GM21619 (cell line): ENCODE data around the gene FAM234B.

Experiments
- ATAC-seq: cut with Tn5 transposase; IDR thresholded peaks from one replicate; pipeline ENCODE4 v1.9.1; 2021; ENCODE audit not compliant: unreplicated experiment

The FAM234B gene, protein sequence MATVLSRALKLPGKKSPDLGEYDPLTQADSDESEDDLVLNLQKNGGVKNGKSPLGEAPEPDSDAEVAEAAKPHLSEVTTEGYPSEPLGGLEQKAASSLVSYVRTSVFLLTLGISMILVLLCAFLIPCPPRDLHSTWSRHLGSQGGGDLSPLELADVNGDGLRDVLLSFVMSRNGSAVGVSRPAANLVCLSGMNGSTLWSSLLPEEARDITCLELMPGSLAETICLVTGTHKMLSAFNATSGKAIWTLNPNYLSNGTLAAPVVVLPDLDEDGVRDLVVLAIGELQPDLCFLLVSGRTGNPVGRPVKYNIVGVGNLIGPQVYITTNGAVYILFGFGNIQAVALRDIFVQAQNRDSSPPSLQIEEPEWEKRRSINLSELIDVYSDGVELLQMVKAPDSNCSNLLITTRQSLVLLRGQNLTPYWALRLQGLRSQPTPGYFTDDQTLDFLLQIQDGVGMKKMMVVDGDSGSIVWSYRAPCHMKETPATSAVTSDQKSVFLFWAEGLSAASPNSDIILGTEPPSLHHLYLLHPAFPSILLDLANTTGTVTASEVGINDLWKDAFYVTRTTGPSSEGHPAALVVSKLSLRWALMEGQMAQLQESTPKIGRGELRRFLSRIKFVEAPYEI

DNA sequence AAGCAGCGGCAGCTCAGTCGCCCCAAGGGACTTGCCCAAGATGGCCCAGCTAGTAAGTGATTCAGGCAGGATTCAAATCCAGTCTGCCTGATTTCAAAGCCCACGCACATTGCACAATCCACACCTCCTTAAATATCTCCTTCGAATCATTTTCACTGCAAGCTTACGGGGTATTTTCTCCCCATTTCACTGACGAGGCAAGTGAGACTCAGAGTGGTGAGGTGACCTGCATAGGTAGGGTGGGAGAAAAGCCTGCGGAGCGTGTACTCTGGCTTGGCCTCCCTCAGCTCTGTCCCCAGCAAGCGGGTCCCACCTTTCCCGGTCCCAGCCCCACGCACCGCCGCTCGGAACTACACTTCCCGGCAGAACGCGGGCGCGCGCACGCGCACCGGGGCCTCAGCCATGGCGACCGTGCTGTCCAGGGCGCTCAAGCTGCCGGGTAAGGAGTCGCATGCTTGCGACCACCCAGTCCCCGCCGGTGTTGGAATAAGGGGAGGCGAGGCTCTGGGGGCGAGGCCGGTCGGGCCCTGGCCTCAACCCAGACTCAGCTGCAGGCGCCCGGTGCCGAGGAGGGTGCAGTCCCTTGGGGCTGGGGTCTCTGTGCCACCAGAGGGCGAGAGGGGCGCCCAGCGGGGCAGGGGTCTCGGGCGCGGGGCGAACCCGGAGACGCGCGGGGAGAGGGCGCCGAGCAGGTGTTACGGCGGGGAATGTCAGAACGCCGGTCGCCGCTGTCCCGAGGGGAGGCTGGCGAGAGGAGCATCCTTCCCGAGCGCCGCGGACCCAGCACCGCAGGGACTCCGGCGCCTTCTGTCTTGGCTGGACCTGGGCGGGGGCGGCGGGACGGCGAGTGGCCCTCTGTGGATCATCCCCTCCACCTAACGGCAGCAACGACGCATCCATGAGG lies at the start of gene FAM234B:
Gene FAM234B, plus strand, starts transcription at position 380 of the 904 bp plus-strand sequence. Its CDS starts 23 bp downstream, at position 403.
- ATAC-seq: peak; percentile 88

DNA sequence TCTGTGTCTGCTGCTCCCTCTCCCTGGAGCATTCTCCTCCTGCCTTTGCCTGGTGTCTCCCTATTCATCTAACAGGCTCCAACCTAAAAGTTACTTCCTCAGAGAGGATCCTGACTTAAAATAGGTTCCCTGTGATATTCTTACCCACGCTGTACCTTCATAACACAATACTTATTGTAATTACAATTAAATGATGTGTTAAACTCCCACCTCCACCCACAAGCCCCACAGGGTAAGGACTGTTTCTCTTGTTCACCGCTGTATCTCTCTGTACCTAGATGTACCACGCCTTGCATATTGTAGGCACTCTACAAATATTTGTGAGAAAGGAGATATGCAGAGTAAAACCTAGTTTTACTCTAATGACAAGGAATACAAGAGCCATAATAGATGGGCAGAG lies 49.1 kb upstream of the FAM234B start:
- ATAC-seq: no peak

DNA sequence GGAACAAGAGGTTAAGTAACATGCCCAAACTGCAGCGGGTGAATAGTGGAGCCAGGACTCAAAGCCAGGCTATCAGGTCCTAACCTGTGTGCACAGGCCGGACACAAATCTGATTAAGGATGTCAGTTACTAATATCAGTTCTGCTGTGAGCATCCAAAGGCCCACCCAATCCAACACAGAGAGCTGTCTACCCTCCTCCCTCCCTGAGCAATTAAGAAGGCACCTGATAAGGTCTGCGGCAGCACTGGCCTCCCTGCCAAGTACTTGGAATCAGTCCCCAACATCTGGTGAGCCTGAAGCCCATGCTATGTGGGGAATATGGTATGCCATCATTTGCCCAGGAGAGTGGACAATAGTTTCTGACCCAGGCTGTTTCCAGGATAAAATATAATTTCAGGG lies 48.0 kb upstream of the FAM234B start:
- no peak for ATAC-seq

DNA sequence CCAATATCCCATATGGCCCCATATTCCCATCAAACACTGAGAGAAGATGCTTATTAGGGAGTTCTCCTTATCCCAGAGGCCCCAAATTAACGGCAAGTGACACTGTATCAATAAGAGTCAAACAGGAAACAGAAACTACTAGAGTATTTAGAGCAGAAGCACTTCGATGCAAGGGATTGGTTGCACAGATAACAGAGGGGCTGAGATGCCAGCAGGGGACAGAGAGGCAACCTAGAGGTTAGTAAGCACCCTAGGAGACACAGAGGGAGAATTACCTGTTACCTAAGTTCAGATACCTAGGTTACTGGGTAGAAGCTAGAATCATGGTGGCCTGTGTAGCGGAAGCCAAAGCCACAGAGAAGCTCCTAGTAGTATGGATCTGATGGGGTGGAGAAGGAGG lies 47.0 kb upstream of the FAM234B start:
- ATAC-seq: no peak

DNA sequence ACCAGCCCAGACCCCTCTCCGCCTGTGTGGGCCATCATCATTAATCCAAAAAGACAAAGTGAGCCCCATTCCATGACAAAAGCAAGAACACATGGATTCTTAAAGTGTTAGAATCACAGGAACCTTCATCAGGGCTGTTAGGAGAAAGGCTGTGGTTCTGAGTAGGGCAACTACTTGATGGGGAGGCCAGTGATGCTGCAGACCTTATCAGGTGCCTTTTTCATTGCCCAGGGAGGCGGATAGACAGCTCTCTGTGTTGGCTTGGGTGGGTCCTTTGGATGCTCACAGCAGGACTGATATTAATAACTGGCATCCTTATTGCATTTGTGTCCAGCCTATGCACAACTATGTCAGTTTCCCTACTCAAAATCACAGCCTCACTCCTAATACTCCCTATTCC lies 46.4 kb upstream of the FAM234B start:
- no peak for ATAC-seq

DNA sequence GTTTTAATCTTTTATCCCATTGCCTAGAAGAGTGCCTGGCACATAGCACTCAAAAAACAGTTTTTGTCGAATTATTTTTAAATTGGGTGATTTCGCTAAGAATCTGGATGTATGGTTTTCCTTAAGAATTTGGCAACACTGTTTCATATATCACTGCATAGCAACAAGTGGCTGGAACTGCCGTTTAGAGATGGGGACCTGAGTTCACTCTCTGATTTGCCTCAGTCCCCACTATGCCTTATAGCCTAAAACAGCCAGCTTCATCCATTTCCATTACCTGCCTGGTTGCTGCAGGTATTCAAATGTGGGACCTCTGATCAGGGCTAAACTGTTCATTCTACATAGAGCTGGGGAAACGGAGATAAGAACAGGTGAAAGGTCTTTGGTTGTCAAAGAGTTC lies 45.9 kb upstream of the FAM234B start:
- no peak for ATAC-seq

DNA sequence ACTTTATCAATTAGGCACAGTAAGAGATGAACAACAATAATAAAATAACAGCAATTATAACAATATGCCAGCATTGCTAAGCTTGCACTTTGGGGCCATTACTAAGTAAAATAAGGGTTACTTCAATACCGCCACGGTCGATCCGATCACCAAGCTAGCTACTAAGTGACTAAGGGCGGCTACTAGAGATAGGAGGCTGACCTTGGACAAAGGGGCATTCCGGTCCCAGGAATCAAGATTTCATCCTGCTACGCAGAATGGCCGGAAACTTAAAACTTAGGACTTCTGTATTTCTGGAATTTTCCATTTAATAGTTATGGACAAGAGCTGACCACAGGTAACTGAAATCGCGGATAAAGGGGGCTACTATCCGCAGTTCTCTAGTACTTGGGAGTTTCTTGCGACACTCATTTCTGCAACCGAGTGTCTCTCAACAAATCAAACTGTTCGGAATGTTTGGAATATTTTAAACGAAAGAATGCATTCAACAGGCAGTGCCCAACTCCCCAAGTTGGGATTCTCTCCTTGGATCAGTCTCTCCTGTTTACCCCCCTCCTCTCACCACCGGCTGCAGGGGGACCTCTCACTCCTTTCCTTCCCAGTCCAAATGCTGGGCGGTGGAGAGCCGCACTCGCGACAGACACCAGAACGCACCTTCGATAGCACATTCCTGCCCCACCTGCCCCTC lies 44.8 kb upstream of the FAM234B start:
- no peak for ATAC-seq

DNA sequence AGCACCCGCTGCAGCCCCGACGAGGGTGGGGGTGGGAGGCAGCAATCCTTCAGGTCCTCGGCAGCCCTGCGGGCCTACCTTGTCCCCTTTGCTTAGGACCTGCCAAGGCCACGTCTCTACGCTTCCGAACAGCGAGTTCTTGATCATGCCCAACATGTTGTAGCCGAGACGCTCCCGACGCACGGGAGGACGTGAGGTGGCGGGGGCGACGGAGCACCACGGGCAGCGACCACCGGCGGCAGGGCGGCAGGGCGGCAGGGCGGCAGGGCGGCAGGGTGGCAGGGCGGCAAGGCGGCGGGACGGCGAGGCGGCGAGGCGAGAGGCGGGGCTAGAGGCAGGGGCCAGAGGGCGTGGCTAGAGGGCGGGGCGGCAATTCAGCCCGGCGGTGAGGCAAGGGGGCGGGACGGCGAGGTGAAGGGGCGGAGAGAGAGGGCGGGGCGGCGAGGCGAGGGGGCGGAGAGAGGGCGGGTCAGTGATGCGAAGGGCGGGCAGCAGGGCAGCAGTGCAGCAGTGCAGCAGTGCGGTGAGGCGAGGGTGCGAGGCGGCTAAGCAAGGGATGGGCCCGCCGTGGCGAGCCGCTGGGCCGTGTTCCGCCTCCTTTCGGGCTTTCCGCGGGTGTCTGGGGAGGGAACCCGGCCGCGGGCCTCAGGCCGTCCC lies 44.1 kb upstream of the FAM234B start, which contains the start of gene HEBP1:
Gene HEBP1, minus strand, starts transcription at position 307 of the 657 bp plus-strand sequence. Its CDS starts 151 bp downstream, at position 156.
- ATAC-seq: peak; percentile 75

DNA sequence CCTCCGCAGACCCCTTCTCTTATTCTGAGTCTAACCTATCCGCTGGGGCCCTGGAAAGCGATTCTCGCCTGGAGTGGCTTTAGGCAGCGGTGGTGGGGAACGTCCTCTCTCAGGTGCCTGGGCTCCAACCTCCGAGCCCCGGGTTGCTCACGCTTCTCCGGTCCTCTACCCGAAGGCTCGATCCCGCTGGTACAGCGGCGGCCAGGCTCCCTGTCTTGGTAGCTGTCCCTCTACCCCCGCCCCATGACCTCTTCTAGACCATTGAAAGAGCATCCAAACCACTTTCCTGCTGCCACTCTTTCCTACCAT lies 43.6 kb upstream of the FAM234B start:
- peak; percentile 22 for ATAC-seq

DNA sequence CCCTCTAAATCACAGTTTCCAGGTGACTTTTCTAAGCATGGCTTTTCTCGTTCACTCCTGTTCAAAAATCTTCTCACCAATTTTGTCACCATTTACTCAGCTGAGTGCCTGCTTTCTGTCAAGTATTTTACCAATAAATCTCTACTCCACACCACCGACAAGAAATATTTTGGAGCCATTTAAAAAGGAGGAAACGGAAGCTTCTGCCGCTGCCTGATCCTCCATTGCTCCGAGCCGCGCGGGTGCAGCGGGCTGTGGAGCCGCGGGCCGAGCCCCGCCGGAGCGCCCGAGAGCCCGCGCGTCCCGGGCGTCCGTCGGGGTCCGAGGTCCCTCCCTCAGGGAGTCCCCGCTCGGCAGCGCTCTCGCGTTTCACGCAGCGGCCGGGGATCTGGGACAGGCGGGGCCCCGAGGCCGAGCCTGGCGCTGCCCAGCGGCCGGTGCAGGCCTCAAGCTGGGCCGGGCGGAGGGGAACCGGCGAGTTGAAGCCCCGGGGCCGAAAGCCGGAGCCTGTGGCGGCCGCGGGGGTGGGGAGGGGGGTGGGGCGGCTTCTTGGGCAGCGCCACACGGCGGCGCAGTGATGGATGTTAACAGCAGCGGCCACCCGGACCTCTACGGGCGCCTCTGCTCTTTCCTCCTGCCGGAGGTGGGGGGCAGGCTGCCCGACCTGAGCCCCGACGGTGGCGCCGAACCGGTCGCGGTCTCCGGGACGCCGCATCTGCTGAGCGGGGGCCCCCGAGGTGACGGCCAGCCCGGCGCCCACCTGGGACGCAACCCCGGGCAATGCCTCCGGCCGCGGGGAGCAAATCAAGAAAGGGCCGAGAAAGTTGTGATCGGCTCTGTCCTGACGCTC lies 43.0 kb upstream of the FAM234B start:
- peak; percentile 31 for ATAC-seq

DNA sequence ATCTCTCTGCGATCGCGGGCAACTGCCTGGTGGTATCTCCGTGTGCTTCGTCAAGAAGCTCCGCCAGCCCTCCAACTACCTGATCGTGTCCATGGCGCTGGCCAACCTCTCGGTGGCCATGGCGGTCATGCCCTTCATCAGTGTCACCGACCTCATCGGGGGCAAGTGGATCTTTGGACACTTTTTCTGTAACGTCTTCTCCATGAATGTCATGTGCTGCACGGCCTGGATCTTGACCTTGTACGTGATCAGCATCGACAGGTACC lies 42.5 kb upstream of the FAM234B start:
- ATAC-seq: no peak

DNA sequence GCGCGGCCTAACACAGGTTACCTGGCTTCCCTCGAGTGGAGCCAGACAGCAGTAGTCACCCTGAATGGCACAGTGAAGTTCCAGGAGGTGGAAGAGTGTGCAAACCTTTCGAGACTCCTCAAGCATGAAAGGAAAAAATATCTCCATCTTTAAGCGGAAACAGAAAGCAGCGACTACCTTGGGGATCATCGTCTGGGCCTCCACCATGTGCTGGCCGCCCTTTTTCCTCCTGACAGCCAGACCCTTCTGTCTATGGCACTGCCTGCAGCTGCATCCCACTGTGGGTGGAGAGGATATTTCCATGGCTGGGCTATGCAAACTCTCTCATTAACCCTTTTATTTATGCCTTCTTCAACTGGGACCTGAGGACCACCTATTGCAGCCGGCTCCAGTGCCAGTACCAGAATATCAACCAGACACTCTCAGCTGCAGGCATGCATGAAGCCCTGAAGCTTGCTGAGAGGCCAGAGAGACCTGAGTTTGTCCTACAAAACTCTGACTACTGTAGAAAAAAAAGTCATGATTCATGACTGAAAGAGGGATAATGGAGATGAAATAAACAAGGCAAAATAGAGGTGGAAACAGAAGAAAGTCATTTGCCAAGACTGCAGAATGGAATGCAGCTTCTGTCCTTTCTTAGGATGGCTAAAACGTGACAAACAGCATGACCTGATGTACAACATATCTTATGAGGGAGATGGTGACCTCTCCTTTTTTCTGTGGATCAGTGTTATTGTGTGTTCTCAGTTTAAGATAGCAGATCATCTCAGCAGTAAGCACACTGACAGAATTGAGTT lies 41.7 kb upstream of the FAM234B start:
- ATAC-seq: no peak

DNA sequence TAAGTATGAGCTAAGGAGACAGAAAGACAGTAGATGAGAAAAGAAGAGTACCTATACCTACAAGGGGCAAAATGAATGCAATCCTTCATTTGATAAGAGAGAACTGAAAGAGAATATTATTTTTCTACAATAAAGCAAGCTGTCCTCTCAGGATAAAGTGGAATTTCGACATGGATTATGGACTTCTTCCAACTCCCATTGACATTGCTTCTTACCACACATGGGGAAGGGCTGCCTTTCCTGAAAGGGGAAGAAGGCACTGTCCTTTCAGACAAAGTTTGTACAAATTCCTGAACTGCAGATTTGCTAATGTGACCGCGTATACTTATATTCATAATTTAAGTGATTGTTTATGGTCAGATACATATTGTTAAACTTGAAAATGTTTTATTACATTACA lies 39.8 kb upstream of the FAM234B start:
- ATAC-seq: no peak

DNA sequence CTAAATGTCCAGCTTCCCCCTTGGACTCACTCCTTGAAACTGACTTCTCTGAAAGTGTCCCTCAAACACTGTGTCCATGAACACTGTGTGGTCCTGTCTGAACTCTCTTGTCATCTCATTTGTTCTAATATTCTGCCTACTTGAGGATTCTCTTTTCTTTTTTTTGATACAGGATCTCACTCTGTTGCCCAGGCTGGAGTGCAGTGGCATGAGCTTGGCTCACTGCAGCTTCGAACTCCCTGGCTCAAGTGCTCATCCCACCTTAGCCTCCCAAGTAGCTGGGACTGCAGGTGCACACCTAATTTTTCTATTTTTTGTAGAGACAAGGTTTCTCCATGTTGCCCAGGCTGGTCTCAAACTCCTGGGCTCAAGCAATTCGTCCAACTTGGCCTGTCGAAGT lies 39.2 kb upstream of the FAM234B start:
- ATAC-seq: no peak

DNA sequence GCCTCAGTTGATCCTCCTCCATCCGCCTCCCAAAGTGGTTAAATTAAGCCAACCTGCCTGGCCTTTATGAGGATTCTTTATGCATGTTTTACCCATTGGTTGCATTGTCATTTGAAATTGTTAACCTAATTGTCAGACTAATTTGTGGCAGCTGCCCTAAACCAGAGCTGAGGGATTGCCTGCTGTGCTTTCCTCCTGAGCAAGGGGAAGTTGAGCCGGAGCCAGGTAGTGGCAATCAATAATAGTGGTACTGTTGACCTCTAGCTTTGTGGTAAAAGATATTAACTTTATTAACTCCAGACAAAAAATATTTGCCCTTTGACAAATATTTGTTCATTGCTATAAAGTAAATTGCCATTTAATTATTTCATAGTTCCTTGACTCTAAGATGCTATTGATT lies 38.5 kb upstream of the FAM234B start:
- no peak for ATAC-seq

DNA sequence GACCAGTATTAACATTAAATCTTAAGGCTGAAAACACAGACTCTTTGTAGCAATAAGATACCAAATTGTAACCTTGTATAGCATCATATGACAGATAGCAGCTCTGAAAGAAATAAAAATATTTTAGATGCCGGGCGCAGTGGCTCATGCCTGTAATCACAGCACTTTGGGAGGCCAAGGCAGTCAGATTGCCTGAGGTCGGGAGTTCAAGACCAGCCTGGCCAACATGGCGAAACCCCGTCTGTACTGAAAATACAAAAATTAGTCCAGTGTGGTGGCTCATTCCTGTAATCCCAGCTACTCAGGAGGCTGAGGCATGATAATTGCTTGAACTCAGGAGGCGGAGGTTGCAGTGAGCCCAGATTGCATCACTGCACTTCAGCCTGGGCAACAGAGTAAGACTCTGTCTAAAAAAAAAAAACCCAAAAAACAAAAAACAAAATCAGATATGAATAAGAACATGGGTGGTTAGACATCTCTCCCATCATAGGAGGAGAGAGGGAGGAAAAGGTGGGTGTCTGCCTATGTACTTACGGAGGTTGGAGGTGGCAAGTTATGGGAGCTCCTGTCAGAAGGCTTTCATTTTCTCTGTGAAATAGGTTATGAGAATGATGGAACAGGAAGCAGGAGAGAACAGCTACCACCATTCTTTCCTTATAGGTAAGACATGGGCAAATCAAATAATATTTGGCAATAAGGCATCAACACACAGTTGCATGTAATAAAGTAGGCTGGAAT lies 36.5 kb upstream of the FAM234B start:
- ATAC-seq: no peak

DNA sequence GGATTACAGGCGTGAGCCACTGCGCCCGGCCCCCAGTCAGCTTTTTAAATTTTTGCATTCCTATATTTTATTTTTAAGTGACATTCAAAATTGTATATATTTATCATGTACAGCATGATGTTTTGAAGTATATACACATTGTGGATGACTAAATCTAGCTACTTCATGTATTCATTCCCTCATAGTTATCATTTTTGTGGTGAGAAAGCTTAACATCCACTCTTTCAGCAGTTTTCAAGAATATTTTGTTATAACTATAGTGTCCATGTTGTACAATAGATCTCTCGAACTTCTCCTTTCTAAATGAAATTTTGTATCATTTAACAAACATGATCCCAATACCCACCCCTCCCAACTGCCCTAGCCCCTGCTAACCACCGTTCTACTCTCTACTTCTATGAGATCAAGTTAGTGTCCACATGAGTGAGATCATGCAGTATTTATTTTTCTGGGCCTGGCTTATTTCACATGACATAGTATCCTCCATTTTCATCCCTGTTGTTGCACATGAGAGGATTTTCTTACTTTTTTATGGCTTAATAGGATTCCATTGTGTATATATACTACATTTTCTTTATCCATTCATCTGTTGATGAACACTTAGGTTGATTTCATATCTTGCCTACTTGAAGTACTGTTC lies 35.3 kb upstream of the FAM234B start:
- ATAC-seq: no peak

DNA sequence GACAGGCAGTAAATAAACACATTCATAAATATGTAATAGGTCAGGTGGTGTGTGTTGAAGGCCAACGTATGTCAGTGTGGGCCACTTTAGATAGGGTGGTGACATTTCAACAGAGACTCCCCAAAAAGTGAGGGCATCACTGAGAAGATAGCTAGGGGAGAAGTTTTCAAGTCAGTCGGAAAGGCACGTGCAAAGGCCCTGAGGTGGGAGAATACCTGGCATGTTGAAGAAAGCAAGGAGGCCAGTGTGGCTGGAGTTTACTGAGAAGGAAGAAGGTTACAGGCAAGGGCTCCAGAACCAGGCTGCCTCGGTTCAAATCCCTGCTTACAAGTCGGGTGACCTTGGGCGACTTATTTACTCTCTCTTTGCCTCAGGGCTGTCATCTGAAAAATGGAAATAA lies 33.1 kb upstream of the FAM234B start:
- ATAC-seq: no peak
